ENCODE results near the gene SYT17.

GRCh38 chr16:19315889-19316433 lies 147.9 kb downstream of the SYT17 start:
- TF ChIP-seq, protein P1, sequence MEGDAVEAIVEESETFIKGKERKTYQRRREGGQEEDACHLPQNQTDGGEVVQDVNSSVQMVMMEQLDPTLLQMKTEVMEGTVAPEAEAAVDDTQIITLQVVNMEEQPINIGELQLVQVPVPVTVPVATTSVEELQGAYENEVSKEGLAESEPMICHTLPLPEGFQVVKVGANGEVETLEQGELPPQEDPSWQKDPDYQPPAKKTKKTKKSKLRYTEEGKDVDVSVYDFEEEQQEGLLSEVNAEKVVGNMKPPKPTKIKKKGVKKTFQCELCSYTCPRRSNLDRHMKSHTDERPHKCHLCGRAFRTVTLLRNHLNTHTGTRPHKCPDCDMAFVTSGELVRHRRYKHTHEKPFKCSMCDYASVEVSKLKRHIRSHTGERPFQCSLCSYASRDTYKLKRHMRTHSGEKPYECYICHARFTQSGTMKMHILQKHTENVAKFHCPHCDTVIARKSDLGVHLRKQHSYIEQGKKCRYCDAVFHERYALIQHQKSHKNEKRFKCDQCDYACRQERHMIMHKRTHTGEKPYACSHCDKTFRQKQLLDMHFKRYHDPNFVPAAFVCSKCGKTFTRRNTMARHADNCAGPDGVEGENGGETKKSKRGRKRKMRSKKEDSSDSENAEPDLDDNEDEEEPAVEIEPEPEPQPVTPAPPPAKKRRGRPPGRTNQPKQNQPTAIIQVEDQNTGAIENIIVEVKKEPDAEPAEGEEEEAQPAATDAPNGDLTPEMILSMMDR (IDR thresholded peaks at IDR 0.05; ENCODE audit: borderline replicate concordance, extremely low read depth, low read length, poor library complexity, severe bottlenecking) = no peak
- TF ChIP-seq EZH2 (IDR thresholded peaks at IDR 0.05; ENCODE audit: borderline replicate concordance, low read depth, low read length, severe bottlenecking) = no peak

Data from DND-41 (cell line).